ENCODE results near the gene TMPRSS3.

The TMPRSS3 gene

GRCh38 chr21:42383331-42383730 lies 12.5 kb downstream of the TMPRSS3 start:
- WGBS, 2 experiments, result 94 to 95% methylated on average over 6 of the region's 6 CpGs
- no peaks in the 10 kb centered on the region for H3K9me3 ChIP-seq (ENCODE audit: control insufficient read depth, low read length)
- H3K27ac ChIP-seq (ENCODE audit: insufficient read depth, low read depth, low read length, poor library complexity, severe bottlenecking), result no peak overlapping the region
- H3K4me3 ChIP-seq (ENCODE audit: insufficient read depth, low read depth, low read length), result no peak overlapping the region
- no peaks in the 10 kb centered on the region for H3K27me3 ChIP-seq (ENCODE audit: control insufficient read depth, insufficient read depth, low read length, poor library complexity, severe bottlenecking)
- no peaks in the 10 kb centered on the region for H3K36me3 ChIP-seq (ENCODE audit: control insufficient read depth, insufficient read depth, low read length)
- no peaks in the 10 kb centered on the region for H3K4me1 ChIP-seq (ENCODE audit: control insufficient read depth, insufficient read depth, low read length)

- H3K36me3 ChIP-seq (ENCODE audit: control insufficient read depth, insufficient read depth, low read length), result no peaks in the 10 kb centered on the region
- H3K9me3 ChIP-seq (ENCODE audit: control insufficient read depth, low read length), result no peaks in the 10 kb centered on the region
- H3K4me1 ChIP-seq (ENCODE audit: control insufficient read depth, insufficient read depth, low read length), result no peaks in the 10 kb centered on the region
- H3K4me3 ChIP-seq (ENCODE audit: insufficient read depth, low read depth, low read length), result no peak overlapping the region
- WGBS, 2 experiments, result 92 to 96% methylated on average over 6 of the region's 6 CpGs
- no peaks in the 10 kb centered on the region for H3K27me3 ChIP-seq (ENCODE audit: control insufficient read depth, insufficient read depth, low read length, poor library complexity, severe bottlenecking)
- H3K27ac ChIP-seq (ENCODE audit: insufficient read depth, low read depth, low read length, poor library complexity, severe bottlenecking), result no peak overlapping the region
Measured at GRCh38 chr21:42382915-42383314, 12.9 kb downstream of the TMPRSS3 start.

GRCh38 chr21:42381347-42381984 lies 14.4 kb downstream of the TMPRSS3 start:
- Histone ChIP-seq H3K36me3 (ENCODE audit: control insufficient read depth, insufficient read depth, low read length) (no peaks in the 10 kb centered on the region), H3K4me1 (ENCODE audit: control insufficient read depth, insufficient read depth, low read length) (no peaks in the 10 kb centered on the region), H3K27me3 (ENCODE audit: control insufficient read depth, insufficient read depth, low read length, poor library complexity, severe bottlenecking) (no peaks in the 10 kb centered on the region), H3K4me3 (ENCODE audit: insufficient read depth, low read depth, low read length) (no peak overlapping the region), H3K9me3 (ENCODE audit: control insufficient read depth, low read length) (no peaks in the 10 kb centered on the region), H3K27ac (ENCODE audit: insufficient read depth, low read depth, low read length, poor library complexity, severe bottlenecking) (no peak overlapping the region)
- 46 to 58% methylated on average over 1 of the region's 1 CpG for WGBS, 2 experiments

- Histone ChIP-seq H3K27ac (ENCODE audit: insufficient read depth, low read depth, low read length, poor library complexity, severe bottlenecking) (no peak overlapping the region), H3K36me3 (ENCODE audit: control insufficient read depth, insufficient read depth, low read length) (no peaks in the 10 kb centered on the region), H3K4me1 (ENCODE audit: control insufficient read depth, insufficient read depth, low read length) (no peaks in the 10 kb centered on the region), H3K27me3 (ENCODE audit: control insufficient read depth, insufficient read depth, low read length, poor library complexity, severe bottlenecking) (no peaks in the 10 kb centered on the region), H3K4me3 (ENCODE audit: insufficient read depth, low read depth, low read length) (no peak overlapping the region), H3K9me3 (ENCODE audit: control insufficient read depth, low read length) (no peaks in the 10 kb centered on the region)
- 87 to 91% methylated on average over 17 of the region's 17 CpGs for WGBS, 2 experiments
Measured at GRCh38 chr21:42379426-42380215, 16.2 kb downstream of the TMPRSS3 start.

- Histone ChIP-seq H3K9me3 (ENCODE audit: control insufficient read depth, low read length) (no peaks in the 10 kb centered on the region), H3K36me3 (ENCODE audit: control insufficient read depth, insufficient read depth, low read length) (no peaks in the 10 kb centered on the region), H3K27ac (ENCODE audit: insufficient read depth, low read depth, low read length, poor library complexity, severe bottlenecking) (no peak overlapping the region), H3K4me3 (ENCODE audit: insufficient read depth, low read depth, low read length) (no peak overlapping the region), H3K27me3 (ENCODE audit: control insufficient read depth, insufficient read depth, low read length, poor library complexity, severe bottlenecking) (no peaks in the 10 kb centered on the region), H3K4me1 (ENCODE audit: control insufficient read depth, insufficient read depth, low read length) (no peaks in the 10 kb centered on the region)
- WGBS, 2 experiments, result 90% methylated on average over 8 of the region's 8 CpGs
Measured at GRCh38 chr21:42378418-42378817, 17.4 kb downstream of the TMPRSS3 start.

- H3K27me3 ChIP-seq (ENCODE audit: control insufficient read depth, insufficient read depth, low read length, poor library complexity, severe bottlenecking), result no peaks in the 10 kb centered on the region
- 92 to 95% methylated on average over 5 of the region's 5 CpGs for WGBS, 2 experiments
- no peaks in the 10 kb centered on the region for H3K36me3 ChIP-seq (ENCODE audit: control insufficient read depth, insufficient read depth, low read length)
- H3K4me1 ChIP-seq (ENCODE audit: control insufficient read depth, insufficient read depth, low read length), result no peaks in the 10 kb centered on the region
- no peak overlapping the region for H3K4me3 ChIP-seq (ENCODE audit: insufficient read depth, low read depth, low read length)
- no peaks in the 10 kb centered on the region for H3K9me3 ChIP-seq (ENCODE audit: control insufficient read depth, low read length)
- no peak overlapping the region for H3K27ac ChIP-seq (ENCODE audit: insufficient read depth, low read depth, low read length, poor library complexity, severe bottlenecking)
Measured at GRCh38 chr21:42377951-42378340, 17.9 kb downstream of the TMPRSS3 start.

- 89% methylated on average over 24 of the region's 24 CpGs for WGBS, 2 experiments
- Histone ChIP-seq H3K9me3 (ENCODE audit: control insufficient read depth, low read length) (no peaks in the 10 kb centered on the region), H3K36me3 (ENCODE audit: control insufficient read depth, insufficient read depth, low read length) (no peaks in the 10 kb centered on the region), H3K27ac (ENCODE audit: insufficient read depth, low read depth, low read length, poor library complexity, severe bottlenecking) (no peak overlapping the region), H3K4me3 (ENCODE audit: insufficient read depth, low read depth, low read length) (no peak overlapping the region), H3K27me3 (ENCODE audit: control insufficient read depth, insufficient read depth, low read length, poor library complexity, severe bottlenecking) (no peaks in the 10 kb centered on the region), H3K4me1 (ENCODE audit: control insufficient read depth, insufficient read depth, low read length) (no peaks in the 10 kb centered on the region)
Measured at GRCh38 chr21:42377211-42377950, 18.5 kb downstream of the TMPRSS3 start.

GRCh38 chr21:42376338-42376982 lies 19.4 kb downstream of the TMPRSS3 start:
- WGBS, 2 experiments, result 90 to 91% methylated on average over 32 of the region's 32 CpGs
- Histone ChIP-seq H3K36me3 (ENCODE audit: control insufficient read depth, insufficient read depth, low read length) (no peaks in the 10 kb centered on the region), H3K4me1 (ENCODE audit: control insufficient read depth, insufficient read depth, low read length) (no peaks in the 10 kb centered on the region), H3K27ac (ENCODE audit: insufficient read depth, low read depth, low read length, poor library complexity, severe bottlenecking) (no peak overlapping the region), H3K27me3 (ENCODE audit: control insufficient read depth, insufficient read depth, low read length, poor library complexity, severe bottlenecking) (no peaks in the 10 kb centered on the region), H3K4me3 (ENCODE audit: insufficient read depth, low read depth, low read length) (no peak overlapping the region), H3K9me3 (ENCODE audit: control insufficient read depth, low read length) (no peaks in the 10 kb centered on the region)

- 89 to 94% methylated on average over 3 of the region's 3 CpGs for WGBS, 2 experiments
- Histone ChIP-seq H3K4me1 (ENCODE audit: control insufficient read depth, insufficient read depth, low read length) (no peaks in the 10 kb centered on the region), H3K4me3 (ENCODE audit: insufficient read depth, low read depth, low read length) (no peak overlapping the region), H3K27ac (ENCODE audit: insufficient read depth, low read depth, low read length, poor library complexity, severe bottlenecking) (no peak overlapping the region), H3K36me3 (ENCODE audit: control insufficient read depth, insufficient read depth, low read length) (no peaks in the 10 kb centered on the region), H3K27me3 (ENCODE audit: control insufficient read depth, insufficient read depth, low read length, poor library complexity, severe bottlenecking) (no peaks in the 10 kb centered on the region), H3K9me3 (ENCODE audit: control insufficient read depth, low read length) (no peaks in the 10 kb centered on the region)
Measured at GRCh38 chr21:42375966-42376337, 19.9 kb downstream of the TMPRSS3 start.

- Histone ChIP-seq H3K27me3 (ENCODE audit: control insufficient read depth, insufficient read depth, low read length, poor library complexity, severe bottlenecking) (no peaks in the 10 kb centered on the region), H3K4me1 (ENCODE audit: control insufficient read depth, insufficient read depth, low read length) (no peaks in the 10 kb centered on the region), H3K4me3 (ENCODE audit: insufficient read depth, low read depth, low read length) (no peak overlapping the region), H3K27ac (ENCODE audit: insufficient read depth, low read depth, low read length, poor library complexity, severe bottlenecking) (no peak overlapping the region), H3K9me3 (ENCODE audit: control insufficient read depth, low read length) (no peaks in the 10 kb centered on the region), H3K36me3 (ENCODE audit: control insufficient read depth, insufficient read depth, low read length) (no peaks in the 10 kb centered on the region)
- WGBS, 2 experiments, result 88 to 90% methylated on average over 11 of the region's 11 CpGs
Measured at GRCh38 chr21:42375506-42375905, 20.3 kb downstream of the TMPRSS3 start.
